Osteocyte (in vitro differentiated cells): ENCODE measurements around the gene GNB5. TPM values are rescaled to one million over a fixed set of nuclear protein-coding genes. Genes with fewer than 3 reads are reported as not detected.

Experiments
- DNase-seq: peaks from one replicate; pipeline ENCODE4 v3.0.0; 2021; ENCODE audit warnings: mixed read lengths; ENCODE audit not compliant: unreplicated experiment; ENCODE audit errors: extremely low spot score
- H3K27ac Mint-ChIP-seq: one replicate; pipeline ENCODE4 v1.8.0; 2021; ENCODE audit warnings: mild to moderate bottlenecking, mixed read lengths; ENCODE audit not compliant: unreplicated experiment
- H3K27me3 Mint-ChIP-seq: one replicate; pipeline ENCODE4 v1.8.0; 2021; ENCODE audit warnings: mixed read lengths; ENCODE audit not compliant: unreplicated experiment
- H3K36me3 Mint-ChIP-seq: one replicate; pipeline ENCODE4 v1.8.0; 2021; ENCODE audit warnings: mixed read lengths; ENCODE audit not compliant: unreplicated experiment
- H3K4me1 Mint-ChIP-seq: one replicate; pipeline ENCODE4 v1.8.0; 2021; ENCODE audit warnings: mixed read lengths; ENCODE audit not compliant: unreplicated experiment
- H3K4me3 Mint-ChIP-seq: one replicate; pipeline ENCODE4 v1.8.0; 2021; ENCODE audit warnings: mild to moderate bottlenecking, moderate library complexity, mixed read lengths; ENCODE audit not compliant: unreplicated experiment
- H3K9me3 Mint-ChIP-seq: one replicate; pipeline ENCODE4 v1.8.0; 2021; ENCODE audit warnings: mixed read lengths; ENCODE audit not compliant: unreplicated experiment
- CTCF ChIP-seq: fragments of 200-600 bp; sonication (generic); IDR thresholded peaks from 2 replicates; pipeline ENCODE4 v1.5.0; 2021; ENCODE audit warnings: antibody characterized with exemption, mild to moderate bottlenecking, moderate library complexity
- total RNA-seq: library from RNA; stranded (reverse); gene quantifications from 2 replicates; pipeline ENCODE4 v1.2.1, GENCODE V29; 2021

GNB5 gene
- total RNA-seq, 1 donor from 2014 or later = 34.0 TPM

- no peak for TF ChIP-seq CTCF
- Mint-ChIP-seq H3K27ac (no peak overlapping the region), H3K36me3 (no peaks in the 10 kb centered on the region), H3K4me3 (no peak overlapping the region), H3K4me1 (peaks cover 19% of the 10 kb centered on the region), H3K9me3 (no peaks in the 10 kb centered on the region), H3K27me3 (no peaks in the 10 kb centered on the region)
- peak; percentile 53 for DNase-seq
These were observed 9.0 kb downstream of the GNB5 start for GRCh38 chr15:52181938-52182780.

- Mint-ChIP-seq H3K36me3 (no peaks in the 10 kb centered on the region), H3K27ac (peak overlapping the region; percentile 54), H3K4me3 (peak overlapping the region; percentile 86), H3K27me3 (no peaks in the 10 kb centered on the region), H3K4me1 (peaks cover 20% of the 10 kb centered on the region), H3K9me3 (no peaks in the 10 kb centered on the region)
- no peak for TF ChIP-seq CTCF
- peak; percentile 44 for DNase-seq
These were observed 10.2 kb downstream of the GNB5 start for GRCh38 chr15:52180851-52181450.

GRCh38 chr15:52180196-52180835 lies 10.9 kb downstream of the GNB5 start:
- DNase-seq = no peak
- Mint-ChIP-seq H3K36me3 (no peaks in the 10 kb centered on the region), H3K4me1 (peaks cover 20% of the 10 kb centered on the region), H3K4me3 (peak overlapping the region; percentile 86), H3K27me3 (no peaks in the 10 kb centered on the region), H3K27ac (peak overlapping the region; percentile 54), H3K9me3 (no peaks in the 10 kb centered on the region)
- TF ChIP-seq CTCF = no peak

- Mint-ChIP-seq H3K4me1 (peaks cover 20% of the 10 kb centered on the region), H3K36me3 (no peaks in the 10 kb centered on the region), H3K9me3 (no peaks in the 10 kb centered on the region), H3K4me3 (peak overlapping the region; percentile 98), H3K27me3 (no peaks in the 10 kb centered on the region), H3K27ac (peak overlapping the region; percentile 95)
- peak; percentile 90 for DNase-seq
- no peak for TF ChIP-seq CTCF
These were observed 11.7 kb downstream of the GNB5 start for GRCh38 chr15:52179278-52180195.
